Colon (tissue), 2 donors: Measurements from ENCODE around the gene OR1J2.
"Not testable (repeated sequence)": the region's sequence is repeated elsewhere in the genome, so short reads cannot be mapped to it uniquely, and the experiment has no call there.

Experiments used
- FAIRE-seq: peaks from 2 replicates; lab custom pipeline; 2012; peaks lifted over from hg19 to GRCh38; lab: Jason Lieb, UNC
- donor health status: control.
- donor health status: control.

The OR1J2 gene

GRCh38 chr9:122510502-122510901 lies at the start of gene OR1J2:
Gene OR1J2, plus strand, starts transcription at chr9:122510802. Its CDS starts 0 bp downstream, at chr9:122510802.
- FAIRE-seq, result no peak

GRCh38 chr9:122463828-122464632 lies 46.6 kb upstream of the OR1J2 start:
- FAIRE-seq, result no peak

GRCh38 chr9:122464633-122465567 lies 45.7 kb upstream of the OR1J2 start:
- FAIRE-seq, result no peak

GRCh38 chr9:122466456-122466855 lies 44.1 kb upstream of the OR1J2 start:
- no peak for FAIRE-seq

GRCh38 chr9:122468735-122469134 lies 41.9 kb upstream of the OR1J2 start:
- no peak for FAIRE-seq

GRCh38 chr9:122474561-122474960 lies 36.0 kb upstream of the OR1J2 start:
- no peak for FAIRE-seq

- FAIRE-seq, result no peak
These were observed 34.9 kb upstream of the OR1J2 start for GRCh38 chr9:122475717-122476116.

- no peak for FAIRE-seq
These were observed 33.3 kb upstream of the OR1J2 start for GRCh38 chr9:122477346-122477745.

- FAIRE-seq, result no peak
These were observed 32.8 kb upstream of the OR1J2 start, which contains the start of gene OR1J1 for GRCh38 chr9:122477826-122478225. Gene OR1J1, minus strand, starts transcription at chr9:122477926. Its CDS starts 0 bp downstream, at chr9:122477926.

GRCh38 chr9:122479062-122479461 lies 31.5 kb upstream of the OR1J2 start:
- no peak for FAIRE-seq

GRCh38 chr9:122498883-122499288 lies 11.7 kb upstream of the OR1J2 start:
- FAIRE-seq, result no peak

GRCh38 chr9:122506964-122507363 lies 3.6 kb upstream of the OR1J2 start:
- no peak for FAIRE-seq

GRCh38 chr9:122518226-122518625 lies 7.6 kb downstream of the OR1J2 start:
- FAIRE-seq, result no peak

GRCh38 chr9:122518841-122519240 lies 8.2 kb downstream of the OR1J2 start, which contains the start of gene OR1J4:
Gene OR1J4, plus strand, starts transcription at chr9:122519141. Its CDS starts 0 bp downstream, at chr9:122519141.
- no peak for FAIRE-seq

- no peak for FAIRE-seq
These were observed 8.8 kb downstream of the OR1J2 start for GRCh38 chr9:122519376-122519775.

GRCh38 chr9:122526602-122527001 lies 16.0 kb downstream of the OR1J2 start:
- FAIRE-seq, result no peak

GRCh38 chr9:122527193-122527592 lies 16.6 kb downstream of the OR1J2 start, which contains the start of gene OR1N1:
Gene OR1N1, minus strand, starts transcription at chr9:122527293. Its CDS starts 0 bp downstream, at chr9:122527293.
- FAIRE-seq, result no peak

GRCh38 chr9:122531157-122531556 lies 20.6 kb downstream of the OR1J2 start:
- FAIRE-seq, result not testable (repeated sequence)

- FAIRE-seq, result no peak
These were observed 25.5 kb downstream of the OR1J2 start for GRCh38 chr9:122536134-122536533.

GRCh38 chr9:122537066-122537465 lies 26.5 kb downstream of the OR1J2 start:
- FAIRE-seq, result not testable (repeated sequence)

- FAIRE-seq, result no peak
These were observed 28.2 kb downstream of the OR1J2 start for GRCh38 chr9:122538757-122539156.

GRCh38 chr9:122546196-122546595 lies 35.6 kb downstream of the OR1J2 start:
- no peak for FAIRE-seq

- FAIRE-seq, result no peak
These were observed 40.8 kb downstream of the OR1J2 start for GRCh38 chr9:122551371-122551770.
